Subcutaneous abdominal adipose tissue (tissue), 5 donors: Measurements from ENCODE around the gene C1QTNF5.

Source experiments
- H3K27ac ChIP-seq: one replicate; pipeline ENCODE4 v1.7.0; 2013; ENCODE audit warnings: low read depth, mild to moderate bottlenecking, inconsistent platforms, low read length, moderate library complexity
- H3K27me3 ChIP-seq, 5 donors: one replicate each; pipeline ENCODE4 v1.7.0; 2013; ENCODE audit warnings: low read length in 5 of 5, inconsistent platforms in 1 of 5; ENCODE audit not compliant: control insufficient read depth in 5 of 5, insufficient read depth in 4 of 5
- H3K36me3 ChIP-seq, 5 donors: one replicate each; pipeline ENCODE4 v1.7.0; 2013; ENCODE audit warnings: low read length in 5 of 5; ENCODE audit not compliant: control insufficient read depth in 5 of 5, insufficient read depth in 5 of 5
- H3K4me1 ChIP-seq, 5 donors: one replicate each; pipeline ENCODE4 v1.7.0; 2013; ENCODE audit warnings: low read length in 5 of 5, mild to moderate bottlenecking in 3 of 5, moderate library complexity in 1 of 5; ENCODE audit not compliant: control insufficient read depth in 5 of 5, insufficient read depth in 5 of 5
- H3K4me3 ChIP-seq, 5 donors: one replicate each; pipeline ENCODE4 v1.7.0; 2013; ENCODE audit warnings: low read length in 5 of 5, low read depth in 1 of 5
- H3K9ac ChIP-seq, 5 donors: one replicate each; pipeline ENCODE4 v1.7.0; 2013; ENCODE audit warnings: low read length in 5 of 5, mild to moderate bottlenecking in 4 of 5, moderate library complexity in 3 of 5
- H3K9me3 ChIP-seq, 5 donors: one replicate each; pipeline ENCODE4 v1.7.0; 2013; ENCODE audit warnings: low read length in 5 of 5; ENCODE audit not compliant: control insufficient read depth in 5 of 5
- donor health status: healthy.
- donor health status: healthy.
- donor health status: healthy.
- donor health status: healthy.
- donor health status: healthy.

C1QTNF5 gene

DNA sequence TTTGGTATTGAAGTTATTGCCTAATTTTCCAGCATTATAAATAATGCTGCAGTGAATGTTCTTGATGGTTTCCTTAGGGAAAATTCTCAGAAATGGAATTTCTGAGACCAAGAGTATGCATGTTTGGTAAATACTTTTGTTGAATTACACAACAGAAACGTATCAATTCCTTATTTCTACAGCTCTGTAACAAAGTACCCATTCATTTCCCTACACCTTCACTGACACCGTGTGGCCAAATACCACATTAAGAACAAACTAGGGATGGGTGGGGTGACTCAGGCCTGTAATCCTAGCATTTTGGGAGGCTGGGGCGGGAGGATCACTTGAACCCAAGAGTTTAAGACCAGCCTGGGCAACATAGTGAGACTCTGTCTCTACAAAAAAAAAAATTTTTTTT lies 45.5 kb downstream of the C1QTNF5 start:
- Histone ChIP-seq H3K4me3 (no peak overlapping the region), H3K9me3 (peaks cover 0 to 8% (median 0%) of the 10 kb centered on the region in 5 donors), H3K9ac (no peak overlapping the region), H3K4me1 (peaks cover 2 to 58% (median 32%) of the 10 kb centered on the region in 5 donors), H3K27ac (peak overlapping the region; percentile 79), H3K36me3 (peaks cover 14 to 51% (median 34%) of the 10 kb centered on the region in 5 donors), H3K27me3 (no peaks in the 10 kb centered on the region)

DNA sequence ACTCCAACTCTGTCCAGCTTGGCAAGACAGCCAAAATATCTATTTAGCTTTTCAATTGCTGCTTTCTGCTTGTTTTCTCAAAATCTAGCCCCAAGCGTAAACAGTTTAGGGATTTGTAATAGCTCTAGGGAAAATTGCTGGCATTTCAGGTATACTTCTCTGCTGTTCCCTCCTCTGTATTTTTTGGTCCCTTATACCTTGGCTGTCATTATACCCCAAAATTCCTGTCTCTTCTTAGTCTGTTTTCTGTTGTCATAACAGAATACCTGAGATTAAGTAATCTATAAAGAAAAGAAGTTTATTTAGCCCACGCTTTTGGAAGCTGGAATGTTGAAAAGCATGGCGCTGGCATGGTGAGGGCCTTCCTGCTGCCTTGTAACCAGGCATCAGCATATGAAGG lies 47.2 kb downstream of the C1QTNF5 start:
- H3K36me3 ChIP-seq: peaks cover 11 to 44% (median 27%) of the 10 kb centered on the region in 5 donors
- H3K4me3 ChIP-seq: no peak overlapping the region
- peaks cover 0 to 41% (median 22%) of the 10 kb centered on the region in 5 donors for H3K4me1 ChIP-seq
- H3K27me3 ChIP-seq: no peaks in the 10 kb centered on the region
- no peak overlapping the region for H3K9ac ChIP-seq
- H3K9me3 ChIP-seq: peaks cover 0 to 8% (median 0%) of the 10 kb centered on the region in 5 donors
- no peak overlapping the region for H3K27ac ChIP-seq

- Histone ChIP-seq H3K27ac (no peak overlapping the region), H3K4me1 (peaks cover 0 to 18% (median 3%) of the 10 kb centered on the region in 5 donors), H3K27me3 (no peaks in the 10 kb centered on the region), H3K36me3 (peaks cover 14 to 50% (median 17%) of the 10 kb centered on the region in 5 donors), H3K9me3 (peaks cover 0 to 8% (median 0%) of the 10 kb centered on the region in 5 donors), H3K9ac (no peak overlapping the region), H3K4me3 (no peak overlapping the region)
These were observed 49.7 kb downstream of the C1QTNF5 start for GRCh38 chr11:119290894-119291497.
